H1 (cell line): ENCODE data around the gene TGFBR1. TPM values are rescaled to one million over a fixed set of nuclear protein-coding genes. Genes with fewer than 3 reads are reported as not detected.

ENCODE experiments used
- CTCF ChIA-PET: fragments of 300-600 bp; sonication (Branson Sonifier 250); formaldehyde crosslinking; loops from one replicate; lab custom pipeline; 2021; ENCODE audit not compliant: partially characterized antibody; lab: Charles Lee
- POLR2A ChIA-PET: fragments of 300-600 bp; sonication (Branson Sonifier 250); formaldehyde crosslinking; loops from one replicate; lab custom pipeline; 2021; ENCODE audit warnings: inconsistent platforms; ENCODE audit not compliant: partially characterized antibody; lab: Charles Lee
- DNase-seq, 2 experiments: peaks; one replicate each; pipeline versions ENCODE4 v3.0.0 to v3.0.0-alpha.2; 2010 to 2022; ENCODE audit warnings: low spot score in 2 of 2, low read depth in 1 of 2, mixed read lengths in 1 of 2
- FAIRE-seq: peaks from 2 replicates; lab custom pipeline; 2011; peaks lifted over from hg19 to GRCh38; lab: Jason Lieb, UNC
- H2AFZ ChIP-seq: 2 replicates; pipeline ENCODE4 v1.8.1; 2012; ENCODE audit warnings: low read length, inconsistent platforms
- H2AK5ac ChIP-seq: 2 replicates; pipeline ENCODE4 v1.6.1; 2013; ENCODE audit warnings: low read depth, low read length
- H2BK120ac ChIP-seq: replicated peaks from 2 replicates; pipeline ENCODE3; 2013; ENCODE audit warnings: low read depth, low read length, inconsistent platforms
- H2BK12ac ChIP-seq: 2 replicates; pipeline ENCODE4 v1.6.1; 2013; ENCODE audit warnings: low read depth, low read length
- H2BK15ac ChIP-seq: 2 replicates; pipeline ENCODE4 v1.6.1; 2013; ENCODE audit warnings: low read length
- H2BK20ac ChIP-seq: 2 replicates; pipeline ENCODE4 v1.6.1; 2013; ENCODE audit warnings: low read length
- H2BK5ac ChIP-seq: 2 replicates; pipeline ENCODE4 v1.6.1; 2013; ENCODE audit warnings: low read depth, low read length
- H3K14ac ChIP-seq: 2 replicates; pipeline ENCODE4 v1.6.1; 2013; ENCODE audit warnings: inconsistent platforms; ENCODE audit not compliant: insufficient read length
- H3K18ac ChIP-seq: 2 replicates; pipeline ENCODE4 v1.6.1; 2013; ENCODE audit warnings: low read length; ENCODE audit errors: extremely low read depth
- H3K23ac ChIP-seq: 2 replicates; pipeline ENCODE4 v1.6.1; 2013; ENCODE audit warnings: inconsistent platforms; ENCODE audit not compliant: insufficient read length
- H3K23me2 ChIP-seq: 2 replicates; pipeline ENCODE4 v1.6.1; 2013; ENCODE audit warnings: low read depth, low read length
- H3K27ac ChIP-seq: 2 replicates; pipeline ENCODE4 v1.6.1; 2011; ENCODE audit warnings: low read depth, low read length, inconsistent platforms
- H3K27me3 ChIP-seq, 4 experiments: replicated peaks in 1 of 4; 1 replicate in 1 of 4; 2 replicates in 3 of 4; pipeline versions ENCODE4 v1.6.1 to v1.8.1; 2011 to 2013; ENCODE audit warnings: low read length in 3 of 4, mild to moderate bottlenecking in 3 of 4, inconsistent platforms in 2 of 4, mixed read lengths in 2 of 4, moderate library complexity in 1 of 4; ENCODE audit not compliant: control insufficient read depth in 3 of 4, insufficient read depth in 3 of 4; ENCODE audit errors: extremely low read depth in 1 of 4
- H3K36me3 ChIP-seq, 4 experiments: 2 replicates each; pipeline versions ENCODE4 v1.6.1 to v1.8.1; 2011 to 2013; ENCODE audit warnings: mild to moderate bottlenecking in 4 of 4, low read length in 3 of 4, moderate library complexity in 2 of 4, control low read depth in 1 of 4, inconsistent platforms in 1 of 4; ENCODE audit not compliant: insufficient read depth in 4 of 4, control insufficient read depth in 2 of 4
- H3K4ac ChIP-seq: replicated peaks from 2 replicates; pipeline ENCODE3; 2013; ENCODE audit warnings: low read length, low read depth, mixed read lengths, inconsistent platforms; ENCODE audit not compliant: insufficient read length
- H3K4me1 ChIP-seq, 4 experiments: replicated peaks in 1 of 4; 1 replicate in 1 of 4; 2 replicates in 3 of 4; pipeline versions ENCODE4 v1.6.1 to v1.8.1; 2011 to 2013; ENCODE audit warnings: low read length in 3 of 4, inconsistent platforms in 2 of 4, mixed read lengths in 1 of 4; ENCODE audit not compliant: insufficient read depth in 4 of 4, control insufficient read depth in 3 of 4
- H3K4me2 ChIP-seq, 2 experiments: 2 replicates each; pipeline versions ENCODE4 v1.6.1 to v1.8.1; 2011 to 2013; ENCODE audit warnings: low read depth in 2 of 2, low read length in 2 of 2, control low read depth in 1 of 2, inconsistent platforms in 1 of 2, mild to moderate bottlenecking in 1 of 2; ENCODE audit not compliant: insufficient read depth in 1 of 2
- H3K4me3 ChIP-seq, 4 experiments: fragments of 200-600, 300-600 bp in 1 of 4; sonication (generic), shearing (Covaris generic), sonication (Bioruptor Twin) in 1 of 4; 2 replicates each; pipeline versions ENCODE4 v1.5.1 to v1.8.1; 2011 to 2016; ENCODE audit warnings: low read length in 4 of 4, low read depth in 3 of 4, control low read depth in 2 of 4, inconsistent platforms in 2 of 4, mild to moderate bottlenecking in 2 of 4, mixed read lengths in 1 of 4, moderate library complexity in 1 of 4; ENCODE audit not compliant: insufficient read depth in 2 of 4; ENCODE audit errors: extremely low read depth in 1 of 4
- H3K56ac ChIP-seq: replicated peaks from 2 replicates; pipeline ENCODE3; 2013; ENCODE audit warnings: low read depth, mild to moderate bottlenecking, mixed read lengths, low read length, inconsistent platforms; ENCODE audit not compliant: insufficient read length
- H3K79me1 ChIP-seq: 2 replicates; pipeline ENCODE4 v1.6.1; 2013; ENCODE audit warnings: low read depth, low read length, control low read depth
- H3K79me2 ChIP-seq, 2 experiments: 2 replicates each; pipeline versions ENCODE4 v1.6.1 to v1.8.1; 2012 to 2013; ENCODE audit warnings: low read length in 2 of 2, mild to moderate bottlenecking in 2 of 2, inconsistent platforms in 1 of 2; ENCODE audit not compliant: insufficient read depth in 2 of 2, control insufficient read depth in 1 of 2
- H3K9ac ChIP-seq, 4 experiments: replicated peaks in 1 of 4; 1 replicate in 1 of 4; 2 replicates in 3 of 4; pipeline versions ENCODE4 v1.6.1 to v1.8.1; 2011 to 2013; ENCODE audit warnings: low read depth in 3 of 4, low read length in 3 of 4, control low read depth in 2 of 4, mild to moderate bottlenecking in 2 of 4, moderate library complexity in 2 of 4, inconsistent platforms in 1 of 4; ENCODE audit errors: extremely low read depth in 1 of 4
- H3K9me3 ChIP-seq, 2 experiments: 2 replicates each; pipeline versions ENCODE4 v1.6.1 to v1.8.1; 2012 to 2013; ENCODE audit warnings: mild to moderate bottlenecking in 2 of 2, moderate library complexity in 2 of 2, control low read depth in 1 of 2, inconsistent platforms in 1 of 2, low read depth in 1 of 2, low read length in 1 of 2, mixed read lengths in 1 of 2; ENCODE audit not compliant: insufficient read depth in 2 of 2
- H4K20me1 ChIP-seq, 2 experiments: replicated peaks in 1 of 2; 2 replicates each; pipeline versions ENCODE3 to v1.8.1; 2011 to 2013; ENCODE audit warnings: inconsistent platforms in 2 of 2, low read length in 2 of 2, mild to moderate bottlenecking in 1 of 2; ENCODE audit not compliant: insufficient read depth in 2 of 2, control insufficient read depth in 1 of 2
- H4K5ac ChIP-seq: 2 replicates; pipeline ENCODE4 v1.6.1; 2013; ENCODE audit warnings: low read length, low read depth, mixed read lengths, inconsistent platforms; ENCODE audit not compliant: insufficient read length
- H4K8ac ChIP-seq: 2 replicates; pipeline ENCODE4 v1.8.0; 2013; ENCODE audit warnings: mild to moderate bottlenecking, moderate library complexity, low read length, inconsistent platforms; ENCODE audit not compliant: insufficient read depth; ENCODE audit errors: extremely low read depth
- H4K91ac ChIP-seq: replicated peaks from 2 replicates; pipeline ENCODE3; 2013; ENCODE audit warnings: low read length, mixed read lengths, inconsistent platforms; ENCODE audit not compliant: insufficient read length
- ATF3 ChIP-seq: IDR thresholded peaks from 2 replicates; pipeline ENCODE4 v1.6.1; 2011; ENCODE audit warnings: low read depth, mild to moderate bottlenecking, low read length; ENCODE audit not compliant: insufficient read depth
- EP300 ChIP-seq, 2 experiments: IDR thresholded peaks; 1 replicate in 1 of 2; 2 replicates in 1 of 2; pipeline ENCODE4 v1.6.1; 2011 to 2012; ENCODE audit warnings: low read depth in 2 of 2, low read length in 2 of 2, mild to moderate bottlenecking in 2 of 2, borderline replicate concordance in 1 of 2, inconsistent platforms in 1 of 2, moderate library complexity in 1 of 2
- FOSL1 ChIP-seq: IDR thresholded peaks from 2 replicates; pipeline ENCODE4 v1.6.1; 2011; ENCODE audit warnings: mild to moderate bottlenecking, low read depth, low read length, moderate library complexity; ENCODE audit not compliant: insufficient read depth
- NANOG ChIP-seq: IDR thresholded peaks from 2 replicates; pipeline ENCODE4 v1.6.1; 2011; ENCODE audit warnings: low read length, low read depth, mild to moderate bottlenecking, inconsistent platforms; ENCODE audit not compliant: insufficient read depth, poor library complexity, severe bottlenecking
- PHF8 ChIP-seq: fragments of 200-600 bp; sonication (generic); conservative IDR thresholded peaks from 2 replicates; pipeline ENCODE4 v1.7.1; 2012; ENCODE audit warnings: low read depth, mild to moderate bottlenecking, inconsistent platforms, low read length, moderate library complexity
- WGBS, 2 experiments: shearing (Covaris generic) in 1 of 2; methylation state at CpG; one replicate each; pipeline versions ENCODE4 v1.1.6 to v1.1.7; 2013 to 2015; ENCODE audit warnings: low lambda C conversion rate in 2 of 2, mixed read lengths in 2 of 2, inconsistent platforms in 1 of 2, low coverage in 1 of 2, missing lambda C conversion rate in 1 of 2; ENCODE audit not compliant: insufficient replicate concordance in 2 of 2, insufficient coverage in 1 of 2, insufficient read length in 1 of 2; ENCODE audit errors: extremely low coverage in 1 of 2, missing lambda C conversion rate in 1 of 2; 5-methylcytosine and 5-hydroxymethylcytosine counted together
- polyA plus RNA-seq, 7 experiments: library from polyadenylated mRNA; depleted of rRNA in 3 of 7; stranded (reverse) in 5 of 7; unstranded in 2 of 7; fragments of >200 nt in 5 of 7; fragments of 200-250 nt in 2 of 7; gene quantifications; 1 replicate in 5 of 7; 2 replicates in 1 of 7; 4 replicates in 1 of 7; pipeline versions ENCODE4 v1.2.1 to v1.2.3, GENCODE V29; 2011 to 2013; ENCODE audit warnings: missing spikeins in 2 of 7, mixed read lengths in 2 of 7
- total RNA-seq: library from RNA; stranded (reverse); fragmentation: NEBNext Ultra II Directional; extraction: Animal tissue kit (Norgen Biotek cat#: 25700); gene quantifications from 2 replicates; pipeline ENCODE4 v1.2.1, GENCODE V29; 2021

TGFBR1 gene
- total and polyA plus RNA-seq, 2 of the 8 experiments (the other 6 are each of a cell fraction or from before 2014, with no cell fraction given): 16.8 to 52.4 TPM

- no peak overlapping the region for H3K14ac ChIP-seq
- H2BK120ac ChIP-seq: no peak overlapping the region
- no peak overlapping the region for H3K4me3 ChIP-seq
- no peaks in the 10 kb centered on the region; a peak in 1 of 8 replicates for H3K36me3 ChIP-seq
- 71% methylated on average over 3 of the region's 3 CpGs; no CpG with 5 or more reads in 1 of the 2 experiments for WGBS, 2 experiments
- H3K23ac ChIP-seq: no peak overlapping the region
- no peak overlapping the region; a peak in 1 of 4 replicates for H3K4me2 ChIP-seq
- no peak overlapping the region for H2BK5ac ChIP-seq
- peaks cover 7% of the 10 kb centered on the region for H3K23me2 ChIP-seq
- no peak overlapping the region for H2AFZ ChIP-seq
- peaks cover 6% of the 10 kb centered on the region; the same call in 1 of the 2 replicates for H3K79me1 ChIP-seq
- H4K8ac ChIP-seq: no peak overlapping the region
- FAIRE-seq: no peak
- no peak for DNase-seq
- peaks cover 6 to 65% of the 10 kb centered on the region in 2 experiments for H3K79me2 ChIP-seq
- H4K91ac ChIP-seq: no peak overlapping the region
- no peak overlapping the region for H3K4ac ChIP-seq
- peaks cover 4 to 17% of the 10 kb centered on the region in 2 experiments for H4K20me1 ChIP-seq
- H3K27ac ChIP-seq: no peak overlapping the region
- ChIA-PET POLR2A (interaction anchor here (1.0 to 2.7 kb wide), 5 partner anchors 9 to 20 kb away, joined by 3 to 9 read pairs (median 3); no protein-coding TSS in a partner anchor), CTCF (no interaction called here)
- H3K27me3 ChIP-seq: no peaks in the 10 kb centered on the region; a peak in 1 of 7 replicates
- H2BK15ac ChIP-seq: no peak overlapping the region
- H3K56ac ChIP-seq: no peak overlapping the region
- H2BK20ac ChIP-seq: no peak overlapping the region
- H2AK5ac ChIP-seq: no peak overlapping the region
- no peak overlapping the region for H3K9ac ChIP-seq
- H4K5ac ChIP-seq: no peak overlapping the region
- no peak overlapping the region for H3K18ac ChIP-seq
- H3K9me3 ChIP-seq: no peaks in the 10 kb centered on the region
- H2BK12ac ChIP-seq: no peak overlapping the region
- H3K4me1 ChIP-seq: peaks cover 0 to 8% (median 2%) of the 10 kb centered on the region in 4 experiments; a peak in 3 of 7 replicates
- no peak for TF ChIP-seq EP300 (IDR thresholded peaks at IDR 0.05; ENCODE audit: borderline replicate concordance in 1 of 2, low read depth in 2 of 2, low read length in 2 of 2)
- TF ChIP-seq FOSL1: no peak
- TF ChIP-seq NANOG: no peak
- no peak for TF ChIP-seq ATF3
- no peak for TF ChIP-seq PHF8
These were observed 2.5 kb downstream of the TGFBR1 start for GRCh38 chr9:99107421-99107820.
